GM10248 (cell line): ENCODE measurements around the gene GPRIN3.

Experiments
- CTCF ChIA-PET: fragments of 300-600 bp; sonication (Branson Sonifier 250); formaldehyde crosslinking; extraction: SDS; loops from one replicate; lab custom pipeline; 2021; ENCODE audit warnings: antibody characterized with exemption; lab: Yijun Ruan, JAX
- POLR2A ChIA-PET: fragments of 350-650 bp; sonication (Branson Sonifier 250); formaldehyde crosslinking; extraction: SDS; loops from one replicate; lab custom pipeline; 2020; ENCODE audit warnings: antibody characterized with exemption; lab: Yijun Ruan, JAX
- DNase-seq: peaks from one replicate; pipeline ENCODE4 v3.0.0; 2012; ENCODE audit errors: extremely low spot score
- TF ChIP-seq, protein P1 (sequence below): IDR thresholded peaks from 2 replicates; pipeline ENCODE4 v1.5.1; 2012; ENCODE audit warnings: mild to moderate bottlenecking, low read depth; ENCODE audit errors: extremely low read depth, missing control alignments, control extremely low read depth

Gene GPRIN3

DNA sequence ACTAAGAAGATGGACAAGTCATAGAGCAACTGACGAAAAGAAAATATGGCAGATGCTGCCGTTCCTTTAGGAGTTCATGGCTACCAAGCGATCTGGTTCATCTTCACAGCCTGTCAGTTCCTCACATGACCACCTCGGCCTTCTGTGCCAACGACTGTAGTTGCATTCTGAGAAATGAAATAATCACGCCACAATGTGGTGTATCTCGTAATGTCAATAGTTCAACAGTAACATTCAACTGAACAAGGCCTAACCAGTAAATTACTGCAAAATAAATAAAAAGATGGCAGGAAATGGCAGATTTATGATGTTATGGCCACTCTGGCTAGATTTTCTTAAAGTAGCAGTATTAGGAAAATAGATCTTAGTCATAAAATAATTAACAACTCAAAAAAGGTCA, 4.4 kb downstream of the GPRIN3 start:
- no peak for DNase-seq
- CTCF ChIA-PET: no interaction called here
- TF ChIP-seq, protein P1, sequence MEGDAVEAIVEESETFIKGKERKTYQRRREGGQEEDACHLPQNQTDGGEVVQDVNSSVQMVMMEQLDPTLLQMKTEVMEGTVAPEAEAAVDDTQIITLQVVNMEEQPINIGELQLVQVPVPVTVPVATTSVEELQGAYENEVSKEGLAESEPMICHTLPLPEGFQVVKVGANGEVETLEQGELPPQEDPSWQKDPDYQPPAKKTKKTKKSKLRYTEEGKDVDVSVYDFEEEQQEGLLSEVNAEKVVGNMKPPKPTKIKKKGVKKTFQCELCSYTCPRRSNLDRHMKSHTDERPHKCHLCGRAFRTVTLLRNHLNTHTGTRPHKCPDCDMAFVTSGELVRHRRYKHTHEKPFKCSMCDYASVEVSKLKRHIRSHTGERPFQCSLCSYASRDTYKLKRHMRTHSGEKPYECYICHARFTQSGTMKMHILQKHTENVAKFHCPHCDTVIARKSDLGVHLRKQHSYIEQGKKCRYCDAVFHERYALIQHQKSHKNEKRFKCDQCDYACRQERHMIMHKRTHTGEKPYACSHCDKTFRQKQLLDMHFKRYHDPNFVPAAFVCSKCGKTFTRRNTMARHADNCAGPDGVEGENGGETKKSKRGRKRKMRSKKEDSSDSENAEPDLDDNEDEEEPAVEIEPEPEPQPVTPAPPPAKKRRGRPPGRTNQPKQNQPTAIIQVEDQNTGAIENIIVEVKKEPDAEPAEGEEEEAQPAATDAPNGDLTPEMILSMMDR: no peak
- POLR2A ChIA-PET: no interaction called here

DNA sequence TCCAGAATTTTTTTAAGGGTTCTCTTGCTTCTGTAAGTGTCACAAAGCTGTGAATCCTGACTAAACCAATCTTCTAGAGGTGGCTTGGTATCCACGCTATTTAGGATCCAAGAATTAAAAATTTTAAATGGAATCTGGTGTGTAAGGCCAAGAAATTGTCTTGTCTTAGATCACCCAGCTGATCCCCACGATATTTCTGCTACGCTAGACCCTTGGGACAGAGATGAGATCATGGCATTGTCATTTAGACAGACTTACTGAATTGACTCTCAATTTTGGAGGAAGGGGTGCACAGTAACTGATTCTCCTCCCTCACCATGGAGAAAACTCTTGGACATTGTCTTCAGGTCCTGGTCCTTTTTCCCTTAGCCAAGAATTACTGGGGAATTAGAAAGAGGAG, 5.7 kb downstream of the GPRIN3 start:
- TF ChIP-seq, protein P1: no peak
- POLR2A ChIA-PET: no interaction called here
- DNase-seq: no peak
- CTCF ChIA-PET: no interaction called here

DNA sequence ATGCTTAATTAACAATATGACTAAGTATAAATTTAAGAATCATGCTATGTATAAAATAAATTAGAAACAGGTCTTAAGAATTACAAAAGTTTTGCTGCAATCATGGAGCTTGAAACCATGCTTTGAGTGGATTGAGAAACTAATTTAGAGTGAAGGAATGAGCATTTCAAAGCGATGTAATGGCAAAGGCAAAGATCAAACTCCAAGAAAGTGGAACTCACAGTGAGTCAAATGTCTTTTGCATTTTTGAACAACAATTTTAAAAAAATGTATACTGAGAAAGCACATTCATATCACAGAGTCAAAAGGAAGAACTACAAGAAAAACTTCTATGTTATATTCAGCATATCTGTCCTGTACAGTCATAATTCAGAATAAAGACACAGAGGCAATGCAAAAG, 6.6 kb downstream of the GPRIN3 start:
- TF ChIP-seq, protein P1: no peak
- CTCF ChIA-PET: no interaction called here
- DNase-seq: no peak
- POLR2A ChIA-PET: no interaction called here

DNA sequence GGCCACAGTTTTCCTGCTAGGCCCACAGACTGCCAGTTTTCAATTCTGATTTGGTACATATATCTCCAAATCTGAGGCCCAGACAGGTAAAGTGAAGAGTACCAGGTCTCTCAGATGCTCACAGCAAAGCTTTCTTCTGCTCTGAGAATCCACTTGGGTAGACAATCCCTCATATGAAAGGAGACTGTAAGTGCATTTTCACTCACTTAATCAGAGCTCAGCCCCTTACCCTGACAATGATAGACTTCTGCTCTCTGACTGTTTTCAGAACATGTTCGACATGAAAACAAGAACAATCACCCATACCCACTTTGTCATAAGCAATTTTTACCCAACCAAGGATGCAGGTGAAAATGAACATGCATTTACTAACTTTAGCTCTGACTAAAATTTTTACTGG, 7.1 kb downstream of the GPRIN3 start:
- POLR2A ChIA-PET: no interaction called here
- no peak for DNase-seq
- CTCF ChIA-PET: no interaction called here
- TF ChIP-seq, protein P1: no peak

DNA sequence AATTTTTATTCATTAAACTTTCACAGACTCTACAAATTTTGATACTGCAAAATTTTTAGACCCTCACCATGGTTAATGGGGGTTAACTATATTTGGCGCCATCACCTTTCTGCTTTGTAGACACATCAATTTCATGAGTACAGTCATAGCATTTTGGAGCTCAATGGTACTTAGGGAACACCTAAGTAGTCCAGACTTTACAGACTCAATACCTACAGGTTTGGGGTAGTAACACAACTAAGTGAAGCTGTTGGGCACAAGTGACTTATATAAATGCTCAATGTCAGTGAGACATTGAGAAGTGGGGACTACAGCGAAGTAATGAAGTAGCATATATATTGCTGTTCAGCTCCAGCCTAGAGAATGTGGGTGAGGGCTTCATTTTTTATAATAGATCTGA, 7.5 kb downstream of the GPRIN3 start:
- TF ChIP-seq, protein P1: no peak
- ChIA-PET POLR2A (no interaction called here), CTCF (interaction anchor here (1.6 kb wide), 1 partner anchor 8 kb away, joined by 4 read pairs; no protein-coding TSS in a partner anchor)
- no peak for DNase-seq

DNA sequence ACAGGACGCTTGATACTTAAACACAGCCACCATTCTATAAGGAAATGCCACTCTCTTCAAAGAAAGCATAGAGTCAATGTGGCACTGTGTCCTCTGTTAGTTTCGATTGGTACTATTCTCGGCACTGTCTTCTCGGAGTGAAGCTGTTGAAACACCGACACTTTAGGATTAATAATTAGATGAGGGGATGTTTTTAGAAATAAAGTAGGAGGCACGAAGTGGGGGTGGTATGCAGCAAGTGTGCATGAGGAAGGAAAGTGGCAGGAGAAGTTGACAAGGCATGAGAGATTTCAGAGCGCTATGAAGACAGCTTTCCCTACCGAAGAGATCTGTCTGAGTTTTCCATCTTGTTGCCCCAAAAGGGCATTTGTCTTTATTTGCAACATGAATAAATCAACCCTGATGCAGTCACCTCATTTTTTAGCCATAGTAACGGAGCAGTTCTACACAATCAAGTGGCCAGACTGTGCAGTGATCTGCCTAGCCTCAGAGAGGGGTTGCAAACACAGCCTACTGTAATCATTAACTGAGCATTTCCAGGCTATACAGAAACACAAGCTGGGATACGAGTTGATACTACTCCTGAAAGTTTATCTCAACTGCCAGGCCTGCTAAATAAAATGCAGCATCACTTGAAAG, 8.3 kb downstream of the GPRIN3 start:
- CTCF ChIA-PET: interaction anchor here (1.6 to 2.3 kb wide), 2 partner anchors 9 to 11 kb away, joined by 4 to 7 read pairs; no protein-coding TSS in a partner anchor
- TF ChIP-seq, protein P1: no peak
- no peak for DNase-seq
- POLR2A ChIA-PET: no interaction called here
